SU-DHL-6 (cell line): ENCODE data around the gene TMEM106B.

Experiments
- H2AFZ ChIP-seq: fragments of 200-600 bp; sonication (generic); 2 replicates; pipeline ENCODE4 v1.6.1; 2014; ENCODE audit warnings: low read depth, mild to moderate bottlenecking, moderate library complexity, mixed read lengths, antibody characterized with exemption, low read length; ENCODE audit not compliant: severe bottlenecking
- H3F3A ChIP-seq: fragments of 200-600 bp; shearing (Covaris generic); 2 replicates; pipeline ENCODE4 v1.6.0; 2016; ENCODE audit warnings: antibody characterized with exemption, mild to moderate bottlenecking; ENCODE audit not compliant: insufficient read depth
- H3K27ac ChIP-seq: fragments of 200-600 bp; sonication (generic); 2 replicates; pipeline ENCODE4 v1.5.1; 2016; ENCODE audit warnings: low read depth, mild to moderate bottlenecking, low read length, moderate library complexity, mixed read lengths
- H3K27me3 ChIP-seq: fragments of 200-600 bp; sonication (generic), shearing (Covaris generic); 2 replicates; pipeline ENCODE4 v1.6.0; 2014; ENCODE audit warnings: mild to moderate bottlenecking, low read length
- H3K36me3 ChIP-seq: fragments of 200-600 bp; sonication (generic); 2 replicates; pipeline ENCODE4 v1.6.1; 2014; ENCODE audit warnings: mild to moderate bottlenecking, low read length, mixed read lengths
- H3K4me2 ChIP-seq: fragments of 300-600, 200-600 bp; shearing (Covaris generic), sonication (generic); 2 replicates; pipeline ENCODE4 v1.6.0; 2014; ENCODE audit warnings: low read length, low read depth, mild to moderate bottlenecking; ENCODE audit not compliant: poor library complexity, severe bottlenecking
- H3K4me3 ChIP-seq: fragments of 200-600 bp; sonication (generic); 2 replicates; pipeline ENCODE4 v1.5.1; 2014; ENCODE audit warnings: antibody characterized with exemption, low read length, mild to moderate bottlenecking, mixed read lengths; ENCODE audit not compliant: insufficient read depth, poor library complexity, severe bottlenecking
- H3K79me2 ChIP-seq: fragments of 200-600 bp; sonication (generic); 2 replicates; pipeline ENCODE4 v1.6.1; 2014; ENCODE audit warnings: mild to moderate bottlenecking, low read length, moderate library complexity; ENCODE audit not compliant: insufficient read depth
- H3K9ac ChIP-seq: fragments of 200-600 bp; sonication (generic); 2 replicates; pipeline ENCODE4 v1.7.0; 2014; ENCODE audit warnings: mild to moderate bottlenecking, low read length
- H3K9me2 ChIP-seq: fragments of 200-600 bp; sonication (generic); replicated peaks from 2 replicates; pipeline ENCODE4 v1.6.1; 2014; ENCODE audit warnings: low read length; ENCODE audit not compliant: insufficient read depth
- H3K9me3 ChIP-seq: fragments of 200-600 bp; sonication (generic); 2 replicates; pipeline ENCODE4 v1.6.1; 2014; ENCODE audit warnings: low read length, mixed read lengths; ENCODE audit not compliant: insufficient read depth
- H4K20me1 ChIP-seq: fragments of 200-600 bp; sonication (generic); 2 replicates; pipeline ENCODE4 v1.6.1; 2014; ENCODE audit warnings: low read depth, mild to moderate bottlenecking, antibody characterized with exemption, low read length, moderate library complexity, mixed read lengths
- EZH2phosphoT487 ChIP-seq: fragments of 200-600 bp; sonication (generic), shearing (Covaris generic); conservative IDR thresholded peaks from 2 replicates; pipeline ENCODE4 v1.6.1; 2018; ENCODE audit warnings: mild to moderate bottlenecking, antibody characterized with exemption, low read length, moderate library complexity, mixed read lengths
- TF ChIP-seq, protein P1 (sequence below): fragments of 200-600 bp; sonication (generic); IDR thresholded peaks from one replicate; pipeline ENCODE4 v1.5.1; 2017; ENCODE audit warnings: antibody characterized with exemption, mild to moderate bottlenecking, low read length, moderate library complexity; ENCODE audit not compliant: insufficient read depth, poor library complexity, severe bottlenecking

Gene TMEM106B

DNA sequence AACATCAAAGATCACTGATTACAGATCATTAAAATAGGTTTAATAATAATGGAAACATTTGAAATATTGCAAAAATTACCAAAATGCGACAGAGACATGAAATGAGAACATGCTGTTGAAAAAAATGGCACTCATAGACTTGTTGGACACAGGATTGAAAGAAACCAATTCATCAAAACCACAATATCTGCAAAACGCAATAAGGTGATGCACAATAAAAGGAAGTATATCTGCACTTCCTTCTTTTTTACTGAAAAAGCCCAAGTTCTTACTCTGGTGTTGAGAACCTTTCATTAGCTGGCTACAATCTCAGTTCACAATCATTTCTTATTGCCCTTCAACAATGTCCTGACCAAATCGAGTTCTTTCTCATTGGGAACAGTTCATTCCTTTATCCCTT is 28.7 kb downstream of the TMEM106B start:
- no peak overlapping the region for H3K27ac ChIP-seq
- no peaks in the 10 kb centered on the region for H3K9me2 ChIP-seq
- H3K36me3 ChIP-seq = 0 out of 2 replicates have a peak, but pooled peaks cover 6% of the 10 kb centered on the region
- no peaks in the 10 kb centered on the region for H3F3A ChIP-seq
- H4K20me1 ChIP-seq = no peaks in the 10 kb centered on the region
- no peaks in the 10 kb centered on the region for H3K27me3 ChIP-seq
- TF ChIP-seq, protein P1, sequence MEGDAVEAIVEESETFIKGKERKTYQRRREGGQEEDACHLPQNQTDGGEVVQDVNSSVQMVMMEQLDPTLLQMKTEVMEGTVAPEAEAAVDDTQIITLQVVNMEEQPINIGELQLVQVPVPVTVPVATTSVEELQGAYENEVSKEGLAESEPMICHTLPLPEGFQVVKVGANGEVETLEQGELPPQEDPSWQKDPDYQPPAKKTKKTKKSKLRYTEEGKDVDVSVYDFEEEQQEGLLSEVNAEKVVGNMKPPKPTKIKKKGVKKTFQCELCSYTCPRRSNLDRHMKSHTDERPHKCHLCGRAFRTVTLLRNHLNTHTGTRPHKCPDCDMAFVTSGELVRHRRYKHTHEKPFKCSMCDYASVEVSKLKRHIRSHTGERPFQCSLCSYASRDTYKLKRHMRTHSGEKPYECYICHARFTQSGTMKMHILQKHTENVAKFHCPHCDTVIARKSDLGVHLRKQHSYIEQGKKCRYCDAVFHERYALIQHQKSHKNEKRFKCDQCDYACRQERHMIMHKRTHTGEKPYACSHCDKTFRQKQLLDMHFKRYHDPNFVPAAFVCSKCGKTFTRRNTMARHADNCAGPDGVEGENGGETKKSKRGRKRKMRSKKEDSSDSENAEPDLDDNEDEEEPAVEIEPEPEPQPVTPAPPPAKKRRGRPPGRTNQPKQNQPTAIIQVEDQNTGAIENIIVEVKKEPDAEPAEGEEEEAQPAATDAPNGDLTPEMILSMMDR = no peak
- TF ChIP-seq EZH2phosphoT487 = no peak
- H3K9ac ChIP-seq = no peak overlapping the region
- H2AFZ ChIP-seq = no peak overlapping the region
- no peak overlapping the region for H3K4me3 ChIP-seq
- H3K4me2 ChIP-seq = no peak overlapping the region
- no peaks in the 10 kb centered on the region for H3K9me3 ChIP-seq
- no peaks in the 10 kb centered on the region for H3K79me2 ChIP-seq

DNA sequence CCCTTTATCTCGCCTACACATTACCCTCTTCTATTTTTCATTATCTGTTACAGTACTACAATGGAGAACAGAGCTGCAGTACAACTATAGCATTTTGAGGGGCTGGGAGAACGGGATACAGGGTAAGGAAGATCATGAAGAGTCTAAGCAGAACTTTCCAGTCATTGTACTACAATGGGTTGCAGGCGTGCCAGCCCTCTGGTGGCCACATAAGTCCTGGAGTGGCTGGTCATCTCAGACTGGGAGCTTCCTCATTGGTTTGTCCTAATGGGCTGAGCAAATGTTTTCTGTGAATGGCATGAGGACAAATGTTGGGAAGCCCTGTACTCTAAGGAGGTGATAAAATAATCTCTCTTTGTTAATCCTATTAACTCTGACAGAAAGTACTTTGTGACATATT is 33.0 kb downstream of the TMEM106B start:
- Histone ChIP-seq H3K79me2 (no peaks in the 10 kb centered on the region), H3F3A (no peaks in the 10 kb centered on the region), H3K27me3 (no peaks in the 10 kb centered on the region), H2AFZ (no peak overlapping the region), H3K9me3 (no peaks in the 10 kb centered on the region), H3K36me3 (no peaks in the 10 kb centered on the region), H3K4me2 (no peak overlapping the region), H3K9ac (no peak overlapping the region), H3K27ac (no peak overlapping the region), H4K20me1 (no peaks in the 10 kb centered on the region), H3K9me2 (no peaks in the 10 kb centered on the region), H3K4me3 (no peak overlapping the region)
- TF ChIP-seq, protein P1 = no peak
- no peak for TF ChIP-seq EZH2phosphoT487

DNA sequence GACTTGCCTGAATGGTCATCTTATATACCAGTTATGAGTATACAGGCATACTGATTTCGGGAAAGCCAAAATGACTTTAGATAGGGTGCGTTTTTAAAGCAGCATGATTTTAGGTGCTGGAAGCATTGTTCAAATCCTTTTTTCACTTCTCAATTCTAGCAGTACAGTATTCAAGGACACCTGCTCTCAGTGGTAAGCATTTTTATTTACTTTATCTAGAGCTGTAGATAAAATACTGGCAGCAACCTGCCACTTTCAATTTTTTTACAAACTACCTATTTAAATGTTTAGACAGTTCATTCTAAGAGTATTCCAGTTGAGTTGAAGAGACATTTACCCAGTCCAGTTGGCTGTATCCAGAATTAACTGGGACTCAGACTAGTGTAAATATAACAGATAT is 33.6 kb downstream of the TMEM106B start:
- H3K9me2 ChIP-seq = no peaks in the 10 kb centered on the region
- H3K4me3 ChIP-seq = no peak overlapping the region
- H4K20me1 ChIP-seq = no peaks in the 10 kb centered on the region
- H3K9ac ChIP-seq = no peak overlapping the region
- H3K36me3 ChIP-seq = no peaks in the 10 kb centered on the region
- no peaks in the 10 kb centered on the region for H3K79me2 ChIP-seq
- no peaks in the 10 kb centered on the region for H3K9me3 ChIP-seq
- no peaks in the 10 kb centered on the region for H3F3A ChIP-seq
- H3K4me2 ChIP-seq = no peak overlapping the region
- H2AFZ ChIP-seq = no peak overlapping the region
- TF ChIP-seq, protein P1 = no peak
- TF ChIP-seq EZH2phosphoT487 = no peak
- no peaks in the 10 kb centered on the region for H3K27me3 ChIP-seq
- no peak overlapping the region for H3K27ac ChIP-seq
